H1 (cell line): ENCODE results near the gene DMRTA1. TPM values are rescaled to one million over a fixed set of nuclear protein-coding genes. Genes with fewer than 3 reads are reported as not detected.

Experiments used
- CTCF ChIA-PET: fragments of 300-600 bp; sonication (Branson Sonifier 250); formaldehyde crosslinking; loops from one replicate; lab custom pipeline; 2021; ENCODE audit not compliant: partially characterized antibody; lab: Charles Lee
- POLR2A ChIA-PET: fragments of 300-600 bp; sonication (Branson Sonifier 250); formaldehyde crosslinking; loops from one replicate; lab custom pipeline; 2021; ENCODE audit warnings: inconsistent platforms; ENCODE audit not compliant: partially characterized antibody; lab: Charles Lee
- DNase-seq, 2 experiments: peaks; one replicate each; pipeline versions ENCODE4 v3.0.0 to v3.0.0-alpha.2; 2010 to 2022; ENCODE audit warnings: low spot score in 2 of 2, low read depth in 1 of 2, mixed read lengths in 1 of 2
- FAIRE-seq: peaks from 2 replicates; lab custom pipeline; 2011; peaks lifted over from hg19 to GRCh38; lab: Jason Lieb, UNC
- H2AFZ ChIP-seq: 2 replicates; pipeline ENCODE4 v1.8.1; 2012; ENCODE audit warnings: low read length, inconsistent platforms
- H2AK5ac ChIP-seq: 2 replicates; pipeline ENCODE4 v1.6.1; 2013; ENCODE audit warnings: low read depth, low read length
- H2BK120ac ChIP-seq: replicated peaks from 2 replicates; pipeline ENCODE3; 2013; ENCODE audit warnings: low read depth, low read length, inconsistent platforms
- H2BK12ac ChIP-seq: 2 replicates; pipeline ENCODE4 v1.6.1; 2013; ENCODE audit warnings: low read depth, low read length
- H2BK15ac ChIP-seq: 2 replicates; pipeline ENCODE4 v1.6.1; 2013; ENCODE audit warnings: low read length
- H2BK20ac ChIP-seq: 2 replicates; pipeline ENCODE4 v1.6.1; 2013; ENCODE audit warnings: low read length
- H2BK5ac ChIP-seq: 2 replicates; pipeline ENCODE4 v1.6.1; 2013; ENCODE audit warnings: low read depth, low read length
- H3K14ac ChIP-seq: 2 replicates; pipeline ENCODE4 v1.6.1; 2013; ENCODE audit warnings: inconsistent platforms; ENCODE audit not compliant: insufficient read length
- H3K18ac ChIP-seq: 2 replicates; pipeline ENCODE4 v1.6.1; 2013; ENCODE audit warnings: low read length; ENCODE audit errors: extremely low read depth
- H3K23ac ChIP-seq: 2 replicates; pipeline ENCODE4 v1.6.1; 2013; ENCODE audit warnings: inconsistent platforms; ENCODE audit not compliant: insufficient read length
- H3K23me2 ChIP-seq: 2 replicates; pipeline ENCODE4 v1.6.1; 2013; ENCODE audit warnings: low read depth, low read length
- H3K27ac ChIP-seq: 2 replicates; pipeline ENCODE4 v1.6.1; 2011; ENCODE audit warnings: low read depth, low read length, inconsistent platforms
- H3K27me3 ChIP-seq, 4 experiments: replicated peaks in 1 of 4; 1 replicate in 1 of 4; 2 replicates in 3 of 4; pipeline versions ENCODE4 v1.6.1 to v1.8.1; 2011 to 2013; ENCODE audit warnings: low read length in 3 of 4, mild to moderate bottlenecking in 3 of 4, inconsistent platforms in 2 of 4, mixed read lengths in 2 of 4, moderate library complexity in 1 of 4; ENCODE audit not compliant: control insufficient read depth in 3 of 4, insufficient read depth in 3 of 4; ENCODE audit errors: extremely low read depth in 1 of 4
- H3K36me3 ChIP-seq, 4 experiments: 2 replicates each; pipeline versions ENCODE4 v1.6.1 to v1.8.1; 2011 to 2013; ENCODE audit warnings: mild to moderate bottlenecking in 4 of 4, low read length in 3 of 4, moderate library complexity in 2 of 4, control low read depth in 1 of 4, inconsistent platforms in 1 of 4; ENCODE audit not compliant: insufficient read depth in 4 of 4, control insufficient read depth in 2 of 4
- H3K4ac ChIP-seq: replicated peaks from 2 replicates; pipeline ENCODE3; 2013; ENCODE audit warnings: low read length, low read depth, mixed read lengths, inconsistent platforms; ENCODE audit not compliant: insufficient read length
- H3K4me1 ChIP-seq, 4 experiments: replicated peaks in 1 of 4; 1 replicate in 1 of 4; 2 replicates in 3 of 4; pipeline versions ENCODE4 v1.6.1 to v1.8.1; 2011 to 2013; ENCODE audit warnings: low read length in 3 of 4, inconsistent platforms in 2 of 4, mixed read lengths in 1 of 4; ENCODE audit not compliant: insufficient read depth in 4 of 4, control insufficient read depth in 3 of 4
- H3K4me2 ChIP-seq, 2 experiments: 2 replicates each; pipeline versions ENCODE4 v1.6.1 to v1.8.1; 2011 to 2013; ENCODE audit warnings: low read depth in 2 of 2, low read length in 2 of 2, control low read depth in 1 of 2, inconsistent platforms in 1 of 2, mild to moderate bottlenecking in 1 of 2; ENCODE audit not compliant: insufficient read depth in 1 of 2
- H3K4me3 ChIP-seq, 4 experiments: fragments of 200-600, 300-600 bp in 1 of 4; sonication (generic), shearing (Covaris generic), sonication (Bioruptor Twin) in 1 of 4; 2 replicates each; pipeline versions ENCODE4 v1.5.1 to v1.8.1; 2011 to 2016; ENCODE audit warnings: low read length in 4 of 4, low read depth in 3 of 4, control low read depth in 2 of 4, inconsistent platforms in 2 of 4, mild to moderate bottlenecking in 2 of 4, mixed read lengths in 1 of 4, moderate library complexity in 1 of 4; ENCODE audit not compliant: insufficient read depth in 2 of 4; ENCODE audit errors: extremely low read depth in 1 of 4
- H3K56ac ChIP-seq: replicated peaks from 2 replicates; pipeline ENCODE3; 2013; ENCODE audit warnings: low read depth, mild to moderate bottlenecking, mixed read lengths, low read length, inconsistent platforms; ENCODE audit not compliant: insufficient read length
- H3K79me1 ChIP-seq: 2 replicates; pipeline ENCODE4 v1.6.1; 2013; ENCODE audit warnings: low read depth, low read length, control low read depth
- H3K79me2 ChIP-seq, 2 experiments: 2 replicates each; pipeline versions ENCODE4 v1.6.1 to v1.8.1; 2012 to 2013; ENCODE audit warnings: low read length in 2 of 2, mild to moderate bottlenecking in 2 of 2, inconsistent platforms in 1 of 2; ENCODE audit not compliant: insufficient read depth in 2 of 2, control insufficient read depth in 1 of 2
- H3K9ac ChIP-seq, 4 experiments: replicated peaks in 1 of 4; 1 replicate in 1 of 4; 2 replicates in 3 of 4; pipeline versions ENCODE4 v1.6.1 to v1.8.1; 2011 to 2013; ENCODE audit warnings: low read depth in 3 of 4, low read length in 3 of 4, control low read depth in 2 of 4, mild to moderate bottlenecking in 2 of 4, moderate library complexity in 2 of 4, inconsistent platforms in 1 of 4; ENCODE audit errors: extremely low read depth in 1 of 4
- H3K9me3 ChIP-seq, 2 experiments: 2 replicates each; pipeline versions ENCODE4 v1.6.1 to v1.8.1; 2012 to 2013; ENCODE audit warnings: mild to moderate bottlenecking in 2 of 2, moderate library complexity in 2 of 2, control low read depth in 1 of 2, inconsistent platforms in 1 of 2, low read depth in 1 of 2, low read length in 1 of 2, mixed read lengths in 1 of 2; ENCODE audit not compliant: insufficient read depth in 2 of 2
- H4K20me1 ChIP-seq, 2 experiments: replicated peaks in 1 of 2; 2 replicates each; pipeline versions ENCODE3 to v1.8.1; 2011 to 2013; ENCODE audit warnings: inconsistent platforms in 2 of 2, low read length in 2 of 2, mild to moderate bottlenecking in 1 of 2; ENCODE audit not compliant: insufficient read depth in 2 of 2, control insufficient read depth in 1 of 2
- H4K5ac ChIP-seq: 2 replicates; pipeline ENCODE4 v1.6.1; 2013; ENCODE audit warnings: low read length, low read depth, mixed read lengths, inconsistent platforms; ENCODE audit not compliant: insufficient read length
- H4K8ac ChIP-seq: 2 replicates; pipeline ENCODE4 v1.8.0; 2013; ENCODE audit warnings: mild to moderate bottlenecking, moderate library complexity, low read length, inconsistent platforms; ENCODE audit not compliant: insufficient read depth; ENCODE audit errors: extremely low read depth
- H4K91ac ChIP-seq: replicated peaks from 2 replicates; pipeline ENCODE3; 2013; ENCODE audit warnings: low read length, mixed read lengths, inconsistent platforms; ENCODE audit not compliant: insufficient read length
- BACH1 ChIP-seq: IDR thresholded peaks from 2 replicates; pipeline ENCODE4 v1.6.1; 2012; ENCODE audit warnings: low read length, improper control_type of control experiment
- GTF2F1 ChIP-seq: IDR thresholded peaks from 2 replicates; pipeline ENCODE4 v1.6.1; 2012; ENCODE audit warnings: low read depth, low read length, improper control_type of control experiment, borderline replicate concordance
- KDM4A ChIP-seq: IDR thresholded peaks from one replicate; pipeline ENCODE4 v1.7.1; 2012; ENCODE audit warnings: low read depth, mild to moderate bottlenecking, moderate library complexity, low read length, inconsistent platforms; ENCODE audit not compliant: severe bottlenecking
- KDM5A ChIP-seq: fragments of 200-600 bp; IDR thresholded peaks from 2 replicates; pipeline ENCODE4 v1.7.1; 2012; ENCODE audit warnings: mild to moderate bottlenecking, low read length, inconsistent platforms, mixed read lengths
- RAD21 ChIP-seq, 2 experiments: IDR thresholded peaks in 1 of 2; conservative IDR thresholded peaks in 1 of 2; 2 replicates each; pipeline ENCODE4 v1.6.1; 2011; ENCODE audit warnings: low read depth in 2 of 2, low read length in 2 of 2, improper control_type of control experiment in 1 of 2, inconsistent platforms in 1 of 2, mild to moderate bottlenecking in 1 of 2, moderate library complexity in 1 of 2
- SIRT6 ChIP-seq: IDR thresholded peaks from one replicate; pipeline ENCODE4 v1.7.1; 2012; ENCODE audit warnings: low read length, inconsistent platforms
- SIX5 ChIP-seq: IDR thresholded peaks from 2 replicates; pipeline ENCODE4 v1.6.1; 2011; ENCODE audit warnings: mild to moderate bottlenecking, low read depth, low read length
- SRF ChIP-seq: IDR thresholded peaks from 2 replicates; pipeline ENCODE4 v1.6.1; 2011; ENCODE audit warnings: mild to moderate bottlenecking, low read depth, low read length, moderate library complexity
- WGBS, 2 experiments: shearing (Covaris generic) in 1 of 2; methylation state at CpG; one replicate each; pipeline versions ENCODE4 v1.1.6 to v1.1.7; 2013 to 2015; ENCODE audit warnings: low lambda C conversion rate in 2 of 2, mixed read lengths in 2 of 2, inconsistent platforms in 1 of 2, low coverage in 1 of 2, missing lambda C conversion rate in 1 of 2; ENCODE audit not compliant: insufficient replicate concordance in 2 of 2, insufficient coverage in 1 of 2, insufficient read length in 1 of 2; ENCODE audit errors: extremely low coverage in 1 of 2, missing lambda C conversion rate in 1 of 2; 5-methylcytosine and 5-hydroxymethylcytosine counted together
- polyA plus RNA-seq, 7 experiments: library from polyadenylated mRNA; depleted of rRNA in 3 of 7; stranded (reverse) in 5 of 7; unstranded in 2 of 7; fragments of >200 nt in 5 of 7; fragments of 200-250 nt in 2 of 7; gene quantifications; 1 replicate in 5 of 7; 2 replicates in 1 of 7; 4 replicates in 1 of 7; pipeline versions ENCODE4 v1.2.1 to v1.2.3, GENCODE V29; 2011 to 2013; ENCODE audit warnings: missing spikeins in 2 of 7, mixed read lengths in 2 of 7
- total RNA-seq: library from RNA; stranded (reverse); fragmentation: NEBNext Ultra II Directional; extraction: Animal tissue kit (Norgen Biotek cat#: 25700); gene quantifications from 2 replicates; pipeline ENCODE4 v1.2.1, GENCODE V29; 2021

The DMRTA1 gene
- total and polyA plus RNA-seq, 2 of the 8 experiments (the other 6 are each of a cell fraction or from before 2014, with no cell fraction given): 1.5 to 3.3 TPM

DNA sequence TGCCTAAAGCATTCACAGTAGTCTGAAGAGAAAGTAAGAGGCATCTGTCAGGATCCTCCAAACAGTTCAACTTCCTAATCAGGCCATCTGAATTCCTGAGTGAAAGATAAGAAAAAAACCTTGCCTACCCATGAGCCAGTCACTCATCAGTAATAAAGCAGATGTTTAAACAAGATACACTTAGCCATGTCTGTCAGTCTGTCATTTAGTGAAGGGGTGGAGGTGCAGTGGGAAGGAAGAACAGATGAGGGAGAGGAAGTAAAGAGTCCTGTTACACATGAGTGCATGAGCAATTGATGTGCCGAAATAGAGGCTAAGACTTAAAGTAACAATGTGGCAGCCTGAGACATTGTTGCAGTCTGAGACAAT, 29.9 kb upstream of the DMRTA1 start:
- H3K4me2 ChIP-seq: no peak overlapping the region
- no peak for FAIRE-seq
- no peak overlapping the region for H4K8ac ChIP-seq

More for the DNA sequence above, 29.9 kb upstream of the DMRTA1 start:
- H4K5ac ChIP-seq: no peak overlapping the region
- H4K91ac ChIP-seq: no peak overlapping the region
- no peaks in the 10 kb centered on the region for H3K27me3 ChIP-seq
- no peak overlapping the region for H2BK15ac ChIP-seq
- no peak overlapping the region for H3K14ac ChIP-seq
- no peak overlapping the region for H3K56ac ChIP-seq
- WGBS, 2 experiments: 89% methylated on average over 1 of the region's 1 CpG; no CpG with 5 or more reads in 1 of the 2 experiments
- no peak overlapping the region for H2BK120ac ChIP-seq
- H2BK20ac ChIP-seq: no peak overlapping the region
- H3K79me1 ChIP-seq: no peaks in the 10 kb centered on the region
- no peaks in the 10 kb centered on the region for H3K79me2 ChIP-seq
- H3K4me1 ChIP-seq: no peaks in the 10 kb centered on the region
- H2BK5ac ChIP-seq: no peak overlapping the region
- peak overlapping the region; percentile 61 for H2AFZ ChIP-seq
- H4K20me1 ChIP-seq: no peaks in the 10 kb centered on the region
- no peak overlapping the region for H3K9ac ChIP-seq
- no peak overlapping the region for H3K4me3 ChIP-seq
- H3K27ac ChIP-seq: no peak overlapping the region
- no peak overlapping the region for H3K23ac ChIP-seq
- no peak for DNase-seq
- H2BK12ac ChIP-seq: no peak overlapping the region
- CTCF ChIA-PET: no interaction called here
- POLR2A ChIA-PET: no interaction called here
- no peak overlapping the region for H3K18ac ChIP-seq
- no peaks in the 10 kb centered on the region for H3K36me3 ChIP-seq
- TF ChIP-seq GTF2F1 (no peak), KDM5A (no peak), BACH1 (no peak), SIRT6 (no peak), SRF (no peak), RAD21 (IDR thresholded peaks at IDR 0.05 in 1 of 2, conservative IDR thresholded peaks at IDR 0.05 in 1 of 2; ENCODE audit: low read depth in 2 of 2, low read length in 2 of 2) (no peak), KDM4A (no peak), SIX5 (no peak)
- TF ChIP-seq, all 59 proteins: peak for 0
- no peak overlapping the region for H3K4ac ChIP-seq
- H3K9me3 ChIP-seq: no peaks in the 10 kb centered on the region
- no peaks in the 10 kb centered on the region for H3K23me2 ChIP-seq
- H2AK5ac ChIP-seq: no peak overlapping the region
